ENCODE results near the gene KLC1. TPM values are rescaled to one million over a fixed set of nuclear protein-coding genes. Genes with fewer than 3 reads are reported as not detected.

KLC1 gene
- total RNA-seq, 1 experiment from 2014 or later = 216 TPM

- peaks cover 49% of the 10 kb centered on the region for H3K36me3 Mint-ChIP-seq (ENCODE audit: insufficient read depth, unreplicated experiment)
- DNase-seq (ENCODE audit: unreplicated experiment) = no peak
- H3K4me1 Mint-ChIP-seq (ENCODE audit: insufficient read depth, unreplicated experiment) = no peaks in the 10 kb centered on the region
- no TSS peak for BruUV-seq (replicated peaks)
- no peak overlapping the region for H3K27ac Mint-ChIP-seq (ENCODE audit: low read depth, unreplicated experiment)
- no peak for TF ChIP-seq CTCF (IDR thresholded peaks at IDR 0.05; ENCODE audit: unreplicated experiment)
- H3K4me3 Mint-ChIP-seq (ENCODE audit: unreplicated experiment) = no peak overlapping the region
- no peaks in the 10 kb centered on the region for H3K27me3 Mint-ChIP-seq (ENCODE audit: insufficient read depth, unreplicated experiment)
- ChIA-PET POLR2A (interaction anchor here (1.1 to 1.4 kb wide), 2 partner anchors 9 to 45 kb away, joined by 3 to 8 read pairs; no protein-coding TSS in a partner anchor), CTCF (interaction anchor here (0.6 kb wide), 1 partner anchor 1168 kb away, joined by 3 read pairs; no protein-coding TSS in a partner anchor)
- intact Hi-C loops (cut with micrococcal nuclease) = no loop called here
- H3K9me3 Mint-ChIP-seq (ENCODE audit: unreplicated experiment) = no peaks in the 10 kb centered on the region
Observed at GRCh38 chr14:103702497-103703432, 73.8 kb downstream of the KLC1 start.

GRCh38 chr14:103703433-103704385, 74.7 kb downstream of the KLC1 start:
- H3K27me3 Mint-ChIP-seq (ENCODE audit: insufficient read depth, unreplicated experiment) = no peaks in the 10 kb centered on the region
- DNase-seq (ENCODE audit: unreplicated experiment) = no peak
- intact Hi-C loops (cut with micrococcal nuclease) = no loop called here
- H3K9me3 Mint-ChIP-seq (ENCODE audit: unreplicated experiment) = no peaks in the 10 kb centered on the region
- TF ChIP-seq CTCF (IDR thresholded peaks at IDR 0.05; ENCODE audit: unreplicated experiment) = no peak
- no peak overlapping the region for H3K4me3 Mint-ChIP-seq (ENCODE audit: unreplicated experiment)
- TSS peak; percentile 25 for BruUV-seq (replicated peaks)
- H3K36me3 Mint-ChIP-seq (ENCODE audit: insufficient read depth, unreplicated experiment) = peaks cover 51% of the 10 kb centered on the region
- H3K4me1 Mint-ChIP-seq (ENCODE audit: insufficient read depth, unreplicated experiment) = no peaks in the 10 kb centered on the region
- no peak overlapping the region for H3K27ac Mint-ChIP-seq (ENCODE audit: low read depth, unreplicated experiment)
- POLR2A ChIA-PET = interaction anchor here (0.9 to 1.2 kb wide), 3 partner anchors 11 to 46 kb away, joined by 3 read pairs; partner anchors contain the start of genes XRCC3 and ZFYVE21
- CTCF ChIA-PET = interaction anchor here (0.6 kb wide), 3 partner anchors 9 to 1167 kb away, joined by 3 read pairs; no protein-coding TSS in a partner anchor

GRCh38 chr14:103704708-103705107, 75.7 kb downstream of the KLC1 start:
- no peak overlapping the region for H3K4me3 Mint-ChIP-seq (ENCODE audit: unreplicated experiment)

More at GRCh38 chr14:103704708-103705107, 75.7 kb downstream of the KLC1 start:
- no peak for DNase-seq (ENCODE audit: unreplicated experiment)
- BruUV-seq (replicated peaks) = no TSS peak
- intact Hi-C loops (cut with micrococcal nuclease) = no loop called here
- POLR2A ChIA-PET = interaction anchor here (0.9 to 1.2 kb wide), 2 partner anchors 11 to 12 kb away, joined by 3 read pairs; partner anchors contain the start of genes XRCC3 and ZFYVE21
- CTCF ChIA-PET = interaction anchor here (0.6 to 1.1 kb wide), 2 partner anchors 11 to 28 kb away, joined by 3 read pairs; partner anchors contain the start of gene ZFYVE21
- H3K27ac Mint-ChIP-seq (ENCODE audit: low read depth, unreplicated experiment) = no peak overlapping the region
- no peaks in the 10 kb centered on the region for H3K4me1 Mint-ChIP-seq (ENCODE audit: insufficient read depth, unreplicated experiment)
- no peaks in the 10 kb centered on the region for H3K27me3 Mint-ChIP-seq (ENCODE audit: insufficient read depth, unreplicated experiment)
- peaks cover 54% of the 10 kb centered on the region for H3K36me3 Mint-ChIP-seq (ENCODE audit: insufficient read depth, unreplicated experiment)
- no peak for TF ChIP-seq CTCF (IDR thresholded peaks at IDR 0.05; ENCODE audit: unreplicated experiment)
- no peaks in the 10 kb centered on the region for H3K9me3 Mint-ChIP-seq (ENCODE audit: unreplicated experiment)

Data from MCF 10A (cell line).